ENCODE results near the gene KCTD1. TPM values are rescaled to one million over a fixed set of nuclear protein-coding genes. Genes with fewer than 3 reads are reported as not detected.

KCTD1 gene
- total RNA-seq, 1 donor from 2014 or later = 27.8 TPM

DNA sequence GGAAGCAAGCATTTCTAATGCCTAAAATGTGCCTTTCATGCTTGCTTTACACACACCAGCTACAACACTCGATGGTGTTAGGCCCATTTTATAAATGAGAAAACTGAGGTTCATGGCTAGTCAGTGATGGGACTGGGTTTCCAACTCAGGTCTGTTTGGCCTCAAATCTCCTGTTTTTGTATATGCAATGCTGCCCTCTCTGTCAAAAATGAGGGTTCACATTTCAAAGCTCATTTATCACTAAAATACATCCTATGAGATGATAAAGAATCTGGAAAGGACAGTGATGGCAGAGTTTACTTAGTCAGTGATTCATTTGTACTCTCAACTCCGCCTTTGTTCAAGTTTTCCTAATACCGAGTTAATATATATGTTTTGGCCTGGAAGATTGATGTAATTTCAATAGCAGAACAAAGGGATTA is 92.3 kb downstream of the KCTD1 start:
- peaks cover 24% of the 10 kb centered on the region for H3K36me3 Mint-ChIP-seq (ENCODE audit: low read depth)
- DNase-seq (ENCODE audit: low read depth, low spot score) = no peak
- no peak overlapping the region for H3K27ac Mint-ChIP-seq (ENCODE audit: unreplicated experiment)
- TF ChIP-seq, protein P1, sequence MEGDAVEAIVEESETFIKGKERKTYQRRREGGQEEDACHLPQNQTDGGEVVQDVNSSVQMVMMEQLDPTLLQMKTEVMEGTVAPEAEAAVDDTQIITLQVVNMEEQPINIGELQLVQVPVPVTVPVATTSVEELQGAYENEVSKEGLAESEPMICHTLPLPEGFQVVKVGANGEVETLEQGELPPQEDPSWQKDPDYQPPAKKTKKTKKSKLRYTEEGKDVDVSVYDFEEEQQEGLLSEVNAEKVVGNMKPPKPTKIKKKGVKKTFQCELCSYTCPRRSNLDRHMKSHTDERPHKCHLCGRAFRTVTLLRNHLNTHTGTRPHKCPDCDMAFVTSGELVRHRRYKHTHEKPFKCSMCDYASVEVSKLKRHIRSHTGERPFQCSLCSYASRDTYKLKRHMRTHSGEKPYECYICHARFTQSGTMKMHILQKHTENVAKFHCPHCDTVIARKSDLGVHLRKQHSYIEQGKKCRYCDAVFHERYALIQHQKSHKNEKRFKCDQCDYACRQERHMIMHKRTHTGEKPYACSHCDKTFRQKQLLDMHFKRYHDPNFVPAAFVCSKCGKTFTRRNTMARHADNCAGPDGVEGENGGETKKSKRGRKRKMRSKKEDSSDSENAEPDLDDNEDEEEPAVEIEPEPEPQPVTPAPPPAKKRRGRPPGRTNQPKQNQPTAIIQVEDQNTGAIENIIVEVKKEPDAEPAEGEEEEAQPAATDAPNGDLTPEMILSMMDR (conservative IDR thresholded peaks at IDR 0.05) = no peak
- H3K4me1 Mint-ChIP-seq = peaks cover 5% of the 10 kb centered on the region
- no peak overlapping the region for H3K4me3 Mint-ChIP-seq
- no peaks in the 10 kb centered on the region for H3K9me3 Mint-ChIP-seq
- no peaks in the 10 kb centered on the region for H3K27me3 Mint-ChIP-seq (ENCODE audit: low read depth)

DNA sequence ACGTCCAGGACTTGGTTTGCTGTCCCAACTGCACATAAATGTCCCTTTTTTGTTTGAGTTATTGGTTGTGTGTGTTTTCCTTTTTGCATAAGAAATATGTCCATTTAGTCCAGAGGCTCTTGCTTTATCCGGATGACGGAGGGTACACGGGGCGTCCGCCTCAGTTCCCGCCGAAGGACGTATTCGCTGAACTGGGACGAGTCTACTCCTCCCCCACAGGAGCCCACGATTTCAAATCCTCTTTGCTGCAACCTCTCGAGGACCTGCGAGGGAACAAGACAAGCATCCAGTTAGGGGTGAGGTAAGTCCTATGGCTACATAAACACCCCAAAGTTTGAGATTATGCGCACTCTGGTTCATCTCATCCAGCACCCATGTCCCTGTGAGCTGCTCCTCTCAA is 92.7 kb downstream of the KCTD1 start:
- Mint-ChIP-seq H3K27ac (ENCODE audit: unreplicated experiment) (no peak overlapping the region), H3K36me3 (ENCODE audit: low read depth) (peaks cover 24% of the 10 kb centered on the region), H3K9me3 (no peaks in the 10 kb centered on the region), H3K27me3 (ENCODE audit: low read depth) (no peaks in the 10 kb centered on the region), H3K4me1 (peaks cover 5% of the 10 kb centered on the region), H3K4me3 (no peak overlapping the region)
- no peak for DNase-seq (ENCODE audit: low read depth, low spot score)
- TF ChIP-seq, protein P1 (conservative IDR thresholded peaks at IDR 0.05) = no peak

DNA sequence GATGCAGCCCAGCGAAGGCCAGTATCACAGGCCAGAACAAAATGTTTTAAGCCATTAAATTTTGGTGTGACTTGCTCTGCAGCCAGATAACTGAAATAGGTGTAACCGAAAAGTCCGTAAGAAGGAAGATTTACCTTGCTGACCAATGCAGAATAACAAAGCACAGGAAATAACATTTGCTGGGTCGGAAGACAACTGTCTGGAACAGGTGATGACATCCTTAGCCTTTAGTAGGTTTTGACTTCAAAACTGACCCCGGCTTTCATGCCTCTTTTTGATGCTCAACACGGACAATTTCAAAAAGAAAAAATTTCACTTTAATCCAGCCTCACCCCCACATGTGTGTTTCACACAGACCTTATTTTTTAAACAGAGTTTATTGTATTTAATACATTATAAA is 93.7 kb downstream of the KCTD1 start:
- TF ChIP-seq, protein P1 (conservative IDR thresholded peaks at IDR 0.05) = no peak
- Mint-ChIP-seq H3K4me1 (peaks cover 5% of the 10 kb centered on the region), H3K4me3 (no peak overlapping the region), H3K36me3 (ENCODE audit: low read depth) (peaks cover 22% of the 10 kb centered on the region), H3K27ac (ENCODE audit: unreplicated experiment) (no peak overlapping the region), H3K27me3 (ENCODE audit: low read depth) (no peaks in the 10 kb centered on the region), H3K9me3 (no peaks in the 10 kb centered on the region)
- DNase-seq (ENCODE audit: low read depth, low spot score) = no peak

DNA sequence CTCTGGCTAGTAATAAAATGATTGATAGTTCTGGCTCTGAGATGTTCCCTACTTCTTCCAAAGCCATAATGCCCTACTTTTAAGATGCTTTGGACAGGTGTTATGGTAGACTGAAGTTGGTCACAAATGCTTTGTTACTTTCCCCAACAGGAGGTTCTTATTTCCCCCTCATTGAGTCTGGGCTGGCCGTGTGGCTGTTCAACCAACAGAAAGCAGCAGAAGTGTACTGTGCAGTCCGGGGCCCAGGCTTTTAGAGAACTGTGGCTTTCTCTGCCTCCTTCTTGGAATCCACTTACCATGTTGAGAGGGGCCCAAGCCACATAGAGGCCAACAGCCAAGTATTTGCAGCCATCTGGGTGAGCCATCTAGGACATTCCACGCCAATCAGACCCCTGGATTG is 94.2 kb downstream of the KCTD1 start:
- Mint-ChIP-seq H3K4me1 (peaks cover 5% of the 10 kb centered on the region), H3K4me3 (no peak overlapping the region), H3K27me3 (ENCODE audit: low read depth) (no peaks in the 10 kb centered on the region), H3K36me3 (ENCODE audit: low read depth) (peaks cover 18% of the 10 kb centered on the region), H3K9me3 (no peaks in the 10 kb centered on the region), H3K27ac (ENCODE audit: unreplicated experiment) (no peak overlapping the region)
- no peak for DNase-seq (ENCODE audit: low read depth, low spot score)
- TF ChIP-seq, protein P1 (conservative IDR thresholded peaks at IDR 0.05) = no peak

DNA sequence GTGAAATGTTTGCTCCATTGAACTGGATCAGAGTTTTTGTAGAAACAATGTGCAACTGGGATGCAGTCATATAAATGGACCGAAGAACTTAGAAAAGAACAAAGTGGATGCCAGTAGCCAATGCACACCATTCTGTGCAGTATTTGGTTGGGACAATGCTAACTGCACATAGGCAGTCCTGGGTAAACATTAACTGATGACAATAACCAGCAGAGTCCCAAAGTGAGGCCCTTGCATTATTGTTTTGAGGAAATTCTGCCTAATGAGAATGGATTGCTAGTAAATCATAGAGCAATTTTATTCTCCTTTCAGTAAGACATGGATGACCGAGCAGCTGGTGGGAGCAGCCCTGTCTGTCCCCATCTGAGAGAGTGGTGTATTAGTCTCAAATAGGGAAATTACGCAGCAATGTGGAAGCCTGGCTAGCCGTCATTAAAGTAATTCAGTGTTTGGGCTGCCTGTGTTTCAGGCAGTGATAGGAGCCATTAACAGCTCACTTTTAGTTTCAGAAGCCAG is 94.9 kb downstream of the KCTD1 start:
- H3K27ac Mint-ChIP-seq (ENCODE audit: unreplicated experiment) = no peak overlapping the region
- H3K4me3 Mint-ChIP-seq = no peak overlapping the region
- TF ChIP-seq, protein P1 (conservative IDR thresholded peaks at IDR 0.05) = no peak
- H3K36me3 Mint-ChIP-seq (ENCODE audit: low read depth) = peaks cover 11% of the 10 kb centered on the region
- no peaks in the 10 kb centered on the region for H3K27me3 Mint-ChIP-seq (ENCODE audit: low read depth)
- H3K4me1 Mint-ChIP-seq = peaks cover 5% of the 10 kb centered on the region
- H3K9me3 Mint-ChIP-seq = no peaks in the 10 kb centered on the region
- no peak for DNase-seq (ENCODE audit: low read depth, low spot score)

All from neural crest cell (in vitro differentiated cells).